Measurements from ENCODE around the gene SMARCA2. TPM values are rescaled to one million over a fixed set of nuclear protein-coding genes. Genes with fewer than 3 reads are reported as not detected.

The SMARCA2 gene
- polyA plus RNA-seq, 2 of the 4 experiments (the other 2 are of a cell fraction) = 28.7 to 33.0 TPM

DNA sequence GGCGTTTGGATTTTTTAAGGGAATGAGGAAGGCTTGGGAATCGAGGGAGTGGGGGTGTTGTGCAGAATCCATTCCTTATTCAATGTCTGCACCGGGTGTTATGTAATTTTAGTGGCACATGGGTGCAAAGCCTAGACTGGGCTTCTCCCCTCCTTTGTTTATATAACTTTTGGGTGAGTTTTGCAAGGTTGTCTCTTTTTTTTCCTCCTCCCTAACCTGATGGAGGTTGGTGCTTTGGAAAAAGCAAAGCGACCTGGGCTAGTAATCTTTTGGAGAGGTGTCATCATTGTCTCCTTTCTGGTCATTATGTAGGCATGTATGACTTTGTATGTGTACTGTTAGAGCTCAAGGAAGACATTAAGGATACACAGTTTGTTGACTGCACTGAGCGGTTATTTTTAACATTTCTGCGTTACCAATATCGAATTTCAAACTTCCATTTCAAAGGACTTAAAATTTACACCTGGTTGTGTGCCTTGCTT, 3.1 kb downstream of the SMARCA2 start:
- WGBS (ENCODE audit: missing lambda C conversion rate) = 54% methylated on average over 7 of the region's 7 CpGs
- no peak for TF ChIP-seq EHMT2 (IDR thresholded peaks at IDR 0.05; ENCODE audit: low read depth)
- TF ChIP-seq, protein P1, sequence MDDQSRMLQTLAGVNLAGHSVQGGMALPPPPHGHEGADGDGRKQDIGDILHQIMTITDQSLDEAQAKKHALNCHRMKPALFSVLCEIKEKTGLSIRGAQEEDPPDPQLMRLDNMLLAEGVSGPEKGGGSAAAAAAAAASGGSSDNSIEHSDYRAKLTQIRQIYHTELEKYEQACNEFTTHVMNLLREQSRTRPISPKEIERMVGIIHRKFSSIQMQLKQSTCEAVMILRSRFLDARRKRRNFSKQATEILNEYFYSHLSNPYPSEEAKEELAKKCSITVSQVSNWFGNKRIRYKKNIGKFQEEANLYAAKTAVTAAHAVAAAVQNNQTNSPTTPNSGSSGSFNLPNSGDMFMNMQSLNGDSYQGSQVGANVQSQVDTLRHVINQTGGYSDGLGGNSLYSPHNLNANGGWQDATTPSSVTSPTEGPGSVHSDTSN (IDR thresholded peaks at IDR 0.05) = no peak
- peak in 1 of 2 experiments; percentile 10 for DNase-seq (ENCODE audit: low read depth in 1 of 2, low spot score in 1 of 2)
- Histone ChIP-seq H3K9me3 (no peaks in the 10 kb centered on the region), H3K27ac (peak overlapping the region; percentile 84 to 89), H3K4me1 (peaks cover 11% of the 10 kb centered on the region; the same call in 2 of the 3 replicates), H3K4me2 (peak overlapping the region; percentile 94), H3K4me3 (peak overlapping the region; percentile 92)
- no peak for FAIRE-seq
- POLR2A ChIA-PET = no interaction called here
- CTCF ChIA-PET = interaction anchor here (1.6 kb wide), 1 partner anchor 13 kb away, joined by 5 read pairs; no protein-coding TSS in a partner anchor
- no peak for ATAC-seq

DNA sequence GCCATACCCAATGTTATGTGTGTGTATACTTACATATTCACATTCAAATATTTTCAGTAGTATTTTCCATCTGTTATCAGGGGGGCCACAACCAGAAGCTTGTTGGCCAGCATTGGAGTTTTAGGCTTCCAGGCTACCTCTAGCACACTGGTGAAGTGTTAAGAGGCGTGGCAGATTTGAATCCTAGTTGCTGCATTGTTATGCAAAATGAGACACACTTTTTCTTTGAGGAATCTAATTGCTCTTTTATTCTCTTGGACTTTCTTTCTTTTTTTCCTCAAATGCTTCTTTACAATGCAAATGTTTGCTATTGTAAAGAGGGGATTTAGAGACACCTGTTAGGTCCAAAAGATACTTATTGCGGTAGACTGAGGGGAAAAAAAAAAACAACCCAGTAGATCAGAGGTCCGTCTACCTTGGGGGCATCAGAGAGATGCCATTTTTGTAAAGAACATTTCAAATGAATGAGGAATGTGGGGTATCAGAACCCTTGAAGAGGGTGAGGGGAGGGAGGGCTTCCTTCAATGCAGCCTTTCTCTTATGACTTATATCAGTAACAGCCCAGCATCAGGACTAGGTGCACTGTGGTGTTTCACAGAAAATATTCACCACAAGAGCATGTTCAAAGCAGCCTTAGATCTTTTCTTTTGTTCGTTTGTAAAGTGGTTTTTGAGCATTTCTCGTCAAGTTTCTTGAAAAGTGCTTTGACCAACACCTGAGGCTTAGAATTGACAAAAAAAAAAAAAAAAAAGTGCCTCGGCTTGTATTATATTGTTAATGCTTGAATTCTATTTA, 3.8 kb downstream of the SMARCA2 start:
- WGBS (ENCODE audit: missing lambda C conversion rate) = 89% methylated on average over 6 of the region's 6 CpGs
- ChIA-PET CTCF (interaction anchor here (1.6 kb wide), 1 partner anchor 12 kb away, joined by 5 read pairs; no protein-coding TSS in a partner anchor), POLR2A (no interaction called here)
- no peak overlapping the region for H3K27ac ChIP-seq
- H3K4me2 ChIP-seq = peak overlapping the region; percentile 94
- H3K9me3 ChIP-seq = no peaks in the 10 kb centered on the region
- peak overlapping the region; percentile 92; the same call in 2 of the 3 replicates for H3K4me3 ChIP-seq
- DNase-seq (ENCODE audit: low read depth in 1 of 2, low spot score in 1 of 2) (no peak), ATAC-seq (no peak), FAIRE-seq (no peak)
- H3K4me1 ChIP-seq = peaks cover 11% of the 10 kb centered on the region; the same call in 2 of the 3 replicates
- TF ChIP-seq FOXS1 (CRISPR knock-in tag; IDR thresholded peaks at IDR 0.05) (no peak), BHLHE40 (IDR thresholded peaks at IDR 0.05; ENCODE audit: low read depth, low read length) (no peak), CBX2 (IDR thresholded peaks at IDR 0.05; ENCODE audit: borderline replicate concordance, low read depth) (no peak)
- TF ChIP-seq, protein P2, sequence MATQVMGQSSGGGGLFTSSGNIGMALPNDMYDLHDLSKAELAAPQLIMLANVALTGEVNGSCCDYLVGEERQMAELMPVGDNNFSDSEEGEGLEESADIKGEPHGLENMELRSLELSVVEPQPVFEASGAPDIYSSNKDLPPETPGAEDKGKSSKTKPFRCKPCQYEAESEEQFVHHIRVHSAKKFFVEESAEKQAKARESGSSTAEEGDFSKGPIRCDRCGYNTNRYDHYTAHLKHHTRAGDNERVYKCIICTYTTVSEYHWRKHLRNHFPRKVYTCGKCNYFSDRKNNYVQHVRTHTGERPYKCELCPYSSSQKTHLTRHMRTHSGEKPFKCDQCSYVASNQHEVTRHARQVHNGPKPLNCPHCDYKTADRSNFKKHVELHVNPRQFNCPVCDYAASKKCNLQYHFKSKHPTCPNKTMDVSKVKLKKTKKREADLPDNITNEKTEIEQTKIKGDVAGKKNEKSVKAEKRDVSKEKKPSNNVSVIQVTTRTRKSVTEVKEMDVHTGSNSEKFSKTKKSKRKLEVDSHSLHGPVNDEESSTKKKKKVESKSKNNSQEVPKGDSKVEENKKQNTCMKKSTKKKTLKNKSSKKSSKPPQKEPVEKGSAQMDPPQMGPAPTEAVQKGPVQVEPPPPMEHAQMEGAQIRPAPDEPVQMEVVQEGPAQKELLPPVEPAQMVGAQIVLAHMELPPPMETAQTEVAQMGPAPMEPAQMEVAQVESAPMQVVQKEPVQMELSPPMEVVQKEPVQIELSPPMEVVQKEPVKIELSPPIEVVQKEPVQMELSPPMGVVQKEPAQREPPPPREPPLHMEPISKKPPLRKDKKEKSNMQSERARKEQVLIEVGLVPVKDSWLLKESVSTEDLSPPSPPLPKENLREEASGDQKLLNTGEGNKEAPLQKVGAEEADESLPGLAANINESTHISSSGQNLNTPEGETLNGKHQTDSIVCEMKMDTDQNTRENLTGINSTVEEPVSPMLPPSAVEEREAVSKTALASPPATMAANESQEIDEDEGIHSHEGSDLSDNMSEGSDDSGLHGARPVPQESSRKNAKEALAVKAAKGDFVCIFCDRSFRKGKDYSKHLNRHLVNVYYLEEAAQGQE (IDR thresholded peaks at IDR 0.05) = no peak

DNA sequence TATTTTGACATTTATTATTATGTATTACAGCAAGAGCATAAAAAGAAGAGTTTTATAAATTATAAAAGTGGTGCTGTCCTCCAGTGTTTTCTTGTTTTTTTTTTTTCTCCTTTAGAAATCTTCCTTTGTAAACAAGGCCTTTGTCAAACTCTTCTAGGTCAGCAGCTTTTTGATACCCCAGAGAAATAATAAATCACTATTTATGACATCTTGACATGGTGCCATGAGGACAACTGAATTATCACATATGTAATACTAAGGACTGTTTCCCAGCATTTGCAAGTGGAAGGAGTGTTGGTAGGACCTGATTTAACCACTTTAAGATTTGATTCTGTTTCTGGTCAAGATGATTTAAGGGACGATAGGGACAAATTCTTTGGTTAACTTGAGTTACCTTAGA, 4.6 kb downstream of the SMARCA2 start:
- POLR2A ChIA-PET = no interaction called here

More for the DNA sequence above, 4.6 kb downstream of the SMARCA2 start:
- Histone ChIP-seq H3K27ac (no peak overlapping the region), H3K4me3 (no peak overlapping the region), H3K9me3 (no peaks in the 10 kb centered on the region), H3K4me2 (no peak overlapping the region), H3K4me1 (peaks cover 11% of the 10 kb centered on the region; the same call in 2 of the 3 replicates)
- ATAC-seq (no peak), FAIRE-seq (no peak), DNase-seq (ENCODE audit: low read depth in 1 of 2, low spot score in 1 of 2) (no peak)
- TF ChIP-seq NFE2L2 (conservative IDR thresholded peaks at IDR 0.05; ENCODE audit: low read length) = no peak
- no peak for TF ChIP-seq SMC3 (IDR thresholded peaks at IDR 0.05)
- no peak for TF ChIP-seq HOXB13 (CRISPR knock-in tag; IDR thresholded peaks at IDR 0.05; ENCODE audit: low read depth)
- no peak for TF ChIP-seq ESRRA (IDR thresholded peaks at IDR 0.05; ENCODE audit: borderline replicate concordance, low read length)
- TF ChIP-seq, protein P2 (IDR thresholded peaks at IDR 0.05) = no peak
- TF ChIP-seq CHD4 (IDR thresholded peaks at IDR 0.05; ENCODE audit: borderline replicate concordance) = no peak
- no peak for TF ChIP-seq CHD2 (IDR thresholded peaks at IDR 0.05; ENCODE audit: low read length, partially characterized antibody)
- CTCF ChIA-PET = no interaction called here
- WGBS (ENCODE audit: missing lambda C conversion rate) = 79% methylated on average over 1 of the region's 1 CpG

All from A549 (cell line).